ENCODE results near the gene SLC51B.

GRCh38 chr15:65059369-65059750, 14.2 kb downstream of the SLC51B start:
- TF ChIP-seq EZH2 (IDR thresholded peaks at IDR 0.05; ENCODE audit: borderline replicate concordance) (no peak), CTCF (IDR thresholded peaks at IDR 0.05; ENCODE audit: poor library complexity) (no peak), EZH2phosphoT487 (IDR thresholded peaks at IDR 0.05; ENCODE audit: low read depth, severe bottlenecking, unreplicated experiment) (no peak)

All from hepatocyte (in vitro differentiated cells).